Posterior vena cava (tissue), 2 donors: ENCODE results near the gene KAT2A. TPM values are rescaled to one million over a fixed set of nuclear protein-coding genes. Genes with fewer than 3 reads are reported as not detected.

ENCODE experiments used
- DNase-seq: peaks from one replicate; pipeline ENCODE4 v3.0.0-alpha.2; 2020; ENCODE audit warnings: low spot score
- intact Hi-C, 2 donors: fragments of 100-400 bp; cut with DNase I; formaldehyde crosslinking; loops; one replicate each; pipeline versions ENCODE4 v1.14.1 to v1.14.2; 2022 to 2023
- total RNA-seq, 2 donors: library from RNA; stranded (reverse); fragmentation: NEBNext Ultra II Directional; extraction: Animal tissue kit (Norgen Biotek cat#: 25700); gene quantifications; one replicate each; pipeline ENCODE4 v1.2.1, GENCODE V29; 2021
- donor health status: DM: yes; HTN: yes; CAD: no.
- donor health status: DM: yes; HTN: yes; CAD: no.

KAT2A gene
- total RNA-seq, 2 donors from 2014 or later = 19.1 to 25.1 TPM

GRCh38 chr17:42136654-42137051 is 15.5 kb upstream of the KAT2A start:
- intact Hi-C loops = no loop called here

GRCh38 chr17:42135664-42136653 is 14.8 kb upstream of the KAT2A start:
- intact Hi-C loops = no loop called here
- DNase-seq = no peak

More at GRCh38 chr17:42136654-42137051, 15.5 kb upstream of the KAT2A start:
- DNase-seq = no peak

GRCh38 chr17:42135151-42135550 is 14.0 kb upstream of the KAT2A start:
- intact Hi-C loops = no loop called here
- no peak for DNase-seq

- intact Hi-C loops = no loop called here
- no peak for DNase-seq
Measured at GRCh38 chr17:42133461-42134041, 12.4 kb upstream of the KAT2A start.

- DNase-seq = no peak
- intact Hi-C loops = no loop called here
Measured at GRCh38 chr17:42132941-42133340, 11.8 kb upstream of the KAT2A start.

- intact Hi-C loops = no loop called here
- DNase-seq = no peak
Measured at GRCh38 chr17:42131981-42132432, 10.8 kb upstream of the KAT2A start.

GRCh38 chr17:42131232-42131631 is 10.1 kb upstream of the KAT2A start:
- DNase-seq = no peak
- intact Hi-C loops = no loop called here

- intact Hi-C loops = no loop called here
- DNase-seq = no peak
Measured at GRCh38 chr17:42130310-42130936, 9.3 kb upstream of the KAT2A start.

GRCh38 chr17:42129109-42129837 is 8.1 kb upstream of the KAT2A start:
- DNase-seq = no peak
- intact Hi-C loops = loop anchor here in 1 of 2 donors (5.0 kb wide), 1 partner anchor 1697 kb away; no protein-coding TSS in a partner anchor

GRCh38 chr17:42127414-42127813 is 6.2 kb upstream of the KAT2A start:
- intact Hi-C loops = loop anchor here in 1 of 2 donors (5.0 kb wide), 1 partner anchor 1695 kb away; no protein-coding TSS in a partner anchor
- DNase-seq = no peak

- intact Hi-C loops = loop anchor here in 1 of 2 donors (5.0 kb wide), 1 partner anchor 1695 kb away; no protein-coding TSS in a partner anchor
- DNase-seq = no peak
Measured at GRCh38 chr17:42126836-42127235, 5.7 kb upstream of the KAT2A start.

- intact Hi-C loops = loop anchor here in 1 of 2 donors (5.0 kb wide), 1 partner anchor 1693 kb away; no protein-coding TSS in a partner anchor
- no peak for DNase-seq
Measured at GRCh38 chr17:42125565-42125964, 4.4 kb upstream of the KAT2A start.

- DNase-seq = no peak
- intact Hi-C loops = no loop called here
Measured at GRCh38 chr17:42124256-42124655, 3.1 kb upstream of the KAT2A start.

- DNase-seq = no peak
- intact Hi-C loops = no loop called here
Measured at GRCh38 chr17:42122371-42123303, 1.5 kb upstream of the KAT2A start, which contains the start of gene HSPB9. Gene HSPB9 (plus strand): TSS chr17:42122804. CDS start chr17:42122851, 47 bp downstream.

GRCh38 chr17:42120161-42120769 is 902 bp downstream of the KAT2A start:
- no peak for DNase-seq
- intact Hi-C loops = no loop called here

GRCh38 chr17:42119301-42119700 is 1.9 kb downstream of the KAT2A start:
- DNase-seq = no peak
- intact Hi-C loops = loop anchor here (5.0 to 10.0 kb wide), 4 partner anchors 92 to 157 kb away; partner anchors contain the start of genes CNP (in 1 of the 2) and NKIRAS2 (in 1 of the 2)

- intact Hi-C loops = loop anchor here (5.0 to 10.0 kb wide), 4 partner anchors 91 to 156 kb away; partner anchors contain the start of genes CNP (in 1 of the 2) and NKIRAS2 (in 1 of the 2)
- no peak for DNase-seq
Measured at GRCh38 chr17:42118545-42118944, 2.6 kb downstream of the KAT2A start.
